ENCODE data around the gene MRPL38. TPM values are rescaled to one million over a fixed set of nuclear protein-coding genes. Genes with fewer than 3 reads are reported as not detected.

MRPL38 gene
- total RNA-seq, 1 experiment from 2014 or later = 146 TPM

GRCh38 chr17:75896415-75897159, 8.1 kb downstream of the MRPL38 start, which contains the start of gene TRIM65 (continued):
- TF ChIP-seq HMGA2 (CRISPR knock-in tag; IDR thresholded peaks at IDR 0.05) (no peak), ELF4 (CRISPR knock-in tag; IDR thresholded peaks at IDR 0.05; ENCODE audit: low read depth) (peak; percentile 52; the same call in 1 of the 2 replicates), ZBTB43 (CRISPR knock-in tag; IDR thresholded peaks at IDR 0.05) (no peak), CREB1 (CRISPR knock-in tag; IDR thresholded peaks at IDR 0.05) (no peak), FOXJ3 (CRISPR knock-in tag; IDR thresholded peaks at IDR 0.05; ENCODE audit: borderline replicate concordance) (no peak), SOX15 (CRISPR knock-in tag; IDR thresholded peaks at IDR 0.05) (no peak), ZMAT4 (CRISPR knock-in tag; IDR thresholded peaks at IDR 0.05) (no peak), ZNF423 (CRISPR knock-in tag; IDR thresholded peaks at IDR 0.05) (no peak), RELA (CRISPR knock-in tag; IDR thresholded peaks at IDR 0.05; ENCODE audit: borderline replicate concordance) (no peak), ZNF317 (CRISPR knock-in tag; IDR thresholded peaks at IDR 0.05; ENCODE audit: borderline replicate concordance, low read depth) (no peak), TEAD4 (CRISPR knock-in tag; IDR thresholded peaks at IDR 0.05) (no peak), ZBTB21 (CRISPR knock-in tag; IDR thresholded peaks at IDR 0.05; ENCODE audit: borderline replicate concordance) (no peak), IRF2 (CRISPR knock-in tag; IDR thresholded peaks at IDR 0.05; ENCODE audit: borderline replicate concordance, low read depth) (no peak), FOXP4 (CRISPR knock-in tag; IDR thresholded peaks at IDR 0.05) (peak; percentile 40; the same call in 1 of the 2 replicates), ATF1 (CRISPR knock-in tag; IDR thresholded peaks at IDR 0.05) (peak; percentile 21; the same call in 1 of the 2 replicates), ATF3 (CRISPR knock-in tag; conservative IDR thresholded peaks at IDR 0.05) (no peak), KAT7 (CRISPR knock-in tag; IDR thresholded peaks at IDR 0.05; ENCODE audit: borderline replicate concordance) (peak; percentile 77; the same call in 1 of the 2 replicates), ZNF532 (CRISPR knock-in tag; IDR thresholded peaks at IDR 0.05; ENCODE audit: borderline replicate concordance) (no peak), AR (CRISPR knock-in tag; IDR thresholded peaks at IDR 0.05) (no peak), ESRRA (CRISPR knock-in tag; IDR thresholded peaks at IDR 0.05; ENCODE audit: borderline replicate concordance) (no peak; the same call in 1 of the 2 replicates), ZNF425 (CRISPR knock-in tag; conservative IDR thresholded peaks at IDR 0.05) (no peak), ZNF263 (CRISPR knock-in tag; IDR thresholded peaks at IDR 0.05; ENCODE audit: low read depth) (no peak), NR3C1 (CRISPR knock-in tag; conservative IDR thresholded peaks at IDR 0.05; ENCODE audit: low read depth) (no peak), ZNF232 (CRISPR knock-in tag; IDR thresholded peaks at IDR 0.05) (no peak), NFE2L1 (CRISPR knock-in tag; IDR thresholded peaks at IDR 0.05) (no peak), FOXK1 (CRISPR knock-in tag; IDR thresholded peaks at IDR 0.05) (peak; percentile 81)
